K562 (cell line): ENCODE measurements around the gene EGLN1. TPM values are rescaled to one million over a fixed set of nuclear protein-coding genes. Genes with fewer than 3 reads are reported as not detected.

ENCODE experiments used
- BRCA1 ChIP-seq, 2 experiments: fragments of 450-650 bp in 1 of 2; sonication (generic) in 1 of 2; formaldehyde crosslinking in 1 of 2; IDR thresholded peaks; 2 replicates each; pipeline versions ENCODE4 v1.5.0 to v1.6.1; 2017 to 2020; ENCODE audit warnings: mild to moderate bottlenecking in 1 of 2, missing genetic modification reagents in 1 of 2
- C11orf30 ChIP-seq: fragments of 450-650 bp; IDR thresholded peaks from 2 replicates; pipeline ENCODE4 v1.6.1; 2016; ENCODE audit warnings: low read depth, mild to moderate bottlenecking
- ERF ChIP-seq: fragments of 450-650 bp; formaldehyde crosslinking; IDR thresholded peaks from 2 replicates; pipeline ENCODE4 v1.4.0; 2020; ENCODE audit warnings: mild to moderate bottlenecking, mixed read lengths
- FOXK2 ChIP-seq, 2 experiments: fragments of 450-650 bp; IDR thresholded peaks in 1 of 2; conservative IDR thresholded peaks in 1 of 2; 2 replicates each; pipeline ENCODE4 v1.6.1; 2016; ENCODE audit warnings: low read depth in 2 of 2, mild to moderate bottlenecking in 1 of 2
- HLTF ChIP-seq: fragments of 450-650 bp; IDR thresholded peaks from 2 replicates; pipeline ENCODE4 v1.6.1; 2016
- MAFF ChIP-seq: IDR thresholded peaks from 2 replicates; pipeline ENCODE4 v1.6.1; 2012; ENCODE audit warnings: low read length, improper control_type of control experiment
- NFE2 ChIP-seq: IDR thresholded peaks from 2 replicates; pipeline ENCODE4 v1.6.1; 2014; ENCODE audit warnings: antibody characterized with exemption, low read depth
- NFE2L1 ChIP-seq: fragments of 450-650 bp; IDR thresholded peaks from 2 replicates; pipeline ENCODE4 v1.6.1; 2016; ENCODE audit warnings: missing genetic modification characterization, low read depth, mild to moderate bottlenecking, missing compliant biosample characterization, moderate library complexity, borderline replicate concordance
- PURB ChIP-seq: sonication (generic); formaldehyde crosslinking; IDR thresholded peaks from 2 replicates; pipeline ENCODE4 v1.9.0; 2021; ENCODE audit warnings: low read depth, mild to moderate bottlenecking, missing genetic modification reagents
- SREBF2 ChIP-seq: sonication (generic); formaldehyde crosslinking; IDR thresholded peaks from 2 replicates; pipeline ENCODE4 v1.4.0; 2020; ENCODE audit warnings: mild to moderate bottlenecking, missing genetic modification reagents
- TRIM24 ChIP-seq, 2 experiments: fragments of 450-650 bp; IDR thresholded peaks; 2 replicates each; pipeline ENCODE4 v1.6.1; 2016
- ZEB2 ChIP-seq: fragments of 450-650 bp; IDR thresholded peaks from 2 replicates; pipeline ENCODE4 v1.6.1; 2016
- ZFP1 ChIP-seq: fragments of 450-650 bp; formaldehyde crosslinking; IDR thresholded peaks from 2 replicates; pipeline ENCODE4 v1.4.0; 2020; ENCODE audit warnings: mild to moderate bottlenecking, mixed read lengths
- ZNF133 ChIP-seq: fragments of 250-450 bp; sonication (Bioruptor Pico); IDR thresholded peaks from 2 replicates; pipeline ENCODE4 v1.4.0; 2020; ENCODE audit warnings: mild to moderate bottlenecking
- ZNF253 ChIP-seq: fragments of 250-450 bp; sonication (Bioruptor Pico); conservative IDR thresholded peaks from 2 replicates; pipeline ENCODE4 v1.6.1; 2021; ENCODE audit warnings: mild to moderate bottlenecking
- ZNF316 ChIP-seq: fragments of 450-650 bp; IDR thresholded peaks from 2 replicates; pipeline ENCODE4 v1.6.1; 2016
- ZNF354B ChIP-seq: fragments of 250-450 bp; sonication (Bioruptor Pico); IDR thresholded peaks from 2 replicates; pipeline ENCODE4 v1.4.0; 2020
- ZNF431 ChIP-seq: sonication (generic); formaldehyde crosslinking; IDR thresholded peaks from 2 replicates; pipeline ENCODE4 v1.8.0; 2022; ENCODE audit warnings: mild to moderate bottlenecking, missing genetic modification reagents
- ZNF778 ChIP-seq: fragments of 450-650 bp; formaldehyde crosslinking; IDR thresholded peaks from 2 replicates; pipeline ENCODE4 v1.4.0; 2020; ENCODE audit warnings: mild to moderate bottlenecking, moderate library complexity
- ZNF780A ChIP-seq: fragments of 250-450 bp; sonication (Bioruptor Pico); IDR thresholded peaks from 2 replicates; pipeline ENCODE4 v1.5.0; 2021; ENCODE audit warnings: mild to moderate bottlenecking
- ZSCAN32 ChIP-seq: fragments of 450-650 bp; formaldehyde crosslinking; IDR thresholded peaks from 2 replicates; pipeline ENCODE4 v1.4.0; 2020; ENCODE audit warnings: mild to moderate bottlenecking, moderate library complexity
- polyA plus RNA-seq, 8 experiments: library from polyadenylated mRNA; depleted of rRNA in 4 of 8; stranded (reverse) in 5 of 8; unstranded in 3 of 8; fragments of >200 nt; fragmentation: Nextera tagmentation in 2 of 8; fragmentation: Illumina TruSeq in 1 of 8; extraction: Ambion mirVana in 2 of 8; extraction: Trizol in 1 of 8; gene quantifications; 2 replicates each; pipeline versions ENCODE4 v1.2.1 to v1.2.3, GENCODE V29; 2011 to 2014; ENCODE audit warnings: inconsistent platforms in 1 of 8, missing spikeins in 1 of 8
- total RNA-seq, 7 experiments: library from RNA; depleted of rRNA in 6 of 7; stranded (reverse); fragments of >200 nt in 6 of 7; fragmentation: Illumina TruSeq in 2 of 7; extraction: Trizol in 2 of 7; gene quantifications; 2 replicates each; pipeline versions ENCODE4 v1.2.1 to v1.2.3, GENCODE V29; 2011 to 2021; ENCODE audit warnings: low replicate concordance in 1 of 7
- TF ChIP-seq, protein P1 (sequence below), 2 experiments: fragments of 450-650 bp; IDR thresholded peaks; 2 replicates each; pipeline ENCODE4 v1.6.1; 2016
- TF ChIP-seq, protein P2 (sequence below): fragments of 450-650 bp; IDR thresholded peaks from 2 replicates; pipeline ENCODE4 v1.6.1; 2016; ENCODE audit warnings: low read depth

The EGLN1 gene
- total and polyA plus RNA-seq, 9 of the 15 experiments (the other 6 are each of a cell fraction or from before 2014, with no cell fraction given): 5.2 to 54.3 (median 24.6) TPM

DNA sequence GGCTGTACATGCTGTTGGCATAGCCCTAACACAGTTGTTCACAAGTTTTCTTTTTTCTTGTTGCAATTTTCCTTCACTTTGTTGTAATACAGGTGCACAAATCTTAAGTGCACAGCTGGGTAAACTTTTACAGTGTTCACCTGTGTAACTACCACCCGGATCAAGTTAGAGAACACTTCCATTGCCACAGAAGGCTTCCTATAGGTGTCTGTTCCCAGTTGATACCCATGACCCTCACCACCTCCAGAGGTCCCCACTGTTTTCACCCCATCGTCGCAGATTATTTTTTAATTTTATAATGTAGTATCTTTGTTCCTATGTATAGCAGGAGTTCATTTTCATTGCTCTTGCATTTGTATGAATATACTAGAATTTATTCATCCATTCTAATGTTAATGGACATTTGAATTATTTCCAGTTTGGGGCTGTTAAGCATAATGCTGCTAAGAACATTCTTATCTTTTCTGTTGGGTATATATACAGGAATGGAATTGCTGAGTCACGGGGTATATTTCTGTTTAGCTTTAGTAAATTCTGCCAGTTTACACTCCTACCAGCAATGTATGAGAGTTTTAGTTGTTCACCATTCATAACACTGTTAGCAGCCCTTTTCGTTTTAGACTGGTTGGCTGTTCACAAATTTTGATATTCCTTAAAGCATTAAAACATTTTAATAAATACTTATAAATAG lies 67.6 kb downstream of the EGLN1 start (continued):
- TF ChIP-seq ERF (CRISPR knock-in tag): no peak
- TF ChIP-seq, protein P1, sequence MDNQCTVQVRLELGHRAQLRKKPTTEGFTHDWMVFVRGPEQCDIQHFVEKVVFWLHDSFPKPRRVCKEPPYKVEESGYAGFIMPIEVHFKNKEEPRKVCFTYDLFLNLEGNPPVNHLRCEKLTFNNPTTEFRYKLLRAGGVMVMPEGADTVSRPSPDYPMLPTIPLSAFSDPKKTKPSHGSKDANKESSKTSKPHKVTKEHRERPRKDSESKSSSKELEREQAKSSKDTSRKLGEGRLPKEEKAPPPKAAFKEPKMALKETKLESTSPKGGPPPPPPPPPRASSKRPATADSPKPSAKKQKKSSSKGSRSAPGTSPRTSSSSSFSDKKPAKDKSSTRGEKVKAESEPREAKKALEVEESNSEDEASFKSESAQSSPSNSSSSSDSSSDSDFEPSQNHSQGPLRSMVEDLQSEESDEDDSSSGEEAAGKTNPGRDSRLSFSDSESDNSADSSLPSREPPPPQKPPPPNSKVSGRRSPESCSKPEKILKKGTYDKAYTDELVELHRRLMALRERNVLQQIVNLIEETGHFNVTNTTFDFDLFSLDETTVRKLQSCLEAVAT (IDR thresholded peaks at IDR 0.05): no peak
- no peak for TF ChIP-seq ZNF778 (CRISPR knock-in tag)
- 0 out of 2 replicates have a peak, but pooled peaks have one; percentile 6 for TF ChIP-seq ZFP1
- no peak for TF ChIP-seq ZNF431 (CRISPR knock-in tag)
- 0 out of 4 replicates have a peak, but pooled peaks of 1 of the 2 experiments have one; percentile 19 for TF ChIP-seq TRIM24 (IDR thresholded peaks at IDR 0.05)
- TF ChIP-seq ZNF354B: no peak
- no peak for TF ChIP-seq BRCA1 (IDR thresholded peaks at IDR 0.05)
- no peak for TF ChIP-seq BRCA1 (CRISPR knock-in tag; IDR thresholded peaks at IDR 0.05)
- no peak for TF ChIP-seq PURB
- TF ChIP-seq FOXK2 (conservative IDR thresholded peaks at IDR 0.05 in 1 of 2, IDR thresholded peaks at IDR 0.05 in 1 of 2; ENCODE audit: low read depth in 2 of 2): 0 out of 4 replicates have a peak, but pooled peaks of 1 of the 2 experiments have one; percentile 27
- TF ChIP-seq, protein P2, sequence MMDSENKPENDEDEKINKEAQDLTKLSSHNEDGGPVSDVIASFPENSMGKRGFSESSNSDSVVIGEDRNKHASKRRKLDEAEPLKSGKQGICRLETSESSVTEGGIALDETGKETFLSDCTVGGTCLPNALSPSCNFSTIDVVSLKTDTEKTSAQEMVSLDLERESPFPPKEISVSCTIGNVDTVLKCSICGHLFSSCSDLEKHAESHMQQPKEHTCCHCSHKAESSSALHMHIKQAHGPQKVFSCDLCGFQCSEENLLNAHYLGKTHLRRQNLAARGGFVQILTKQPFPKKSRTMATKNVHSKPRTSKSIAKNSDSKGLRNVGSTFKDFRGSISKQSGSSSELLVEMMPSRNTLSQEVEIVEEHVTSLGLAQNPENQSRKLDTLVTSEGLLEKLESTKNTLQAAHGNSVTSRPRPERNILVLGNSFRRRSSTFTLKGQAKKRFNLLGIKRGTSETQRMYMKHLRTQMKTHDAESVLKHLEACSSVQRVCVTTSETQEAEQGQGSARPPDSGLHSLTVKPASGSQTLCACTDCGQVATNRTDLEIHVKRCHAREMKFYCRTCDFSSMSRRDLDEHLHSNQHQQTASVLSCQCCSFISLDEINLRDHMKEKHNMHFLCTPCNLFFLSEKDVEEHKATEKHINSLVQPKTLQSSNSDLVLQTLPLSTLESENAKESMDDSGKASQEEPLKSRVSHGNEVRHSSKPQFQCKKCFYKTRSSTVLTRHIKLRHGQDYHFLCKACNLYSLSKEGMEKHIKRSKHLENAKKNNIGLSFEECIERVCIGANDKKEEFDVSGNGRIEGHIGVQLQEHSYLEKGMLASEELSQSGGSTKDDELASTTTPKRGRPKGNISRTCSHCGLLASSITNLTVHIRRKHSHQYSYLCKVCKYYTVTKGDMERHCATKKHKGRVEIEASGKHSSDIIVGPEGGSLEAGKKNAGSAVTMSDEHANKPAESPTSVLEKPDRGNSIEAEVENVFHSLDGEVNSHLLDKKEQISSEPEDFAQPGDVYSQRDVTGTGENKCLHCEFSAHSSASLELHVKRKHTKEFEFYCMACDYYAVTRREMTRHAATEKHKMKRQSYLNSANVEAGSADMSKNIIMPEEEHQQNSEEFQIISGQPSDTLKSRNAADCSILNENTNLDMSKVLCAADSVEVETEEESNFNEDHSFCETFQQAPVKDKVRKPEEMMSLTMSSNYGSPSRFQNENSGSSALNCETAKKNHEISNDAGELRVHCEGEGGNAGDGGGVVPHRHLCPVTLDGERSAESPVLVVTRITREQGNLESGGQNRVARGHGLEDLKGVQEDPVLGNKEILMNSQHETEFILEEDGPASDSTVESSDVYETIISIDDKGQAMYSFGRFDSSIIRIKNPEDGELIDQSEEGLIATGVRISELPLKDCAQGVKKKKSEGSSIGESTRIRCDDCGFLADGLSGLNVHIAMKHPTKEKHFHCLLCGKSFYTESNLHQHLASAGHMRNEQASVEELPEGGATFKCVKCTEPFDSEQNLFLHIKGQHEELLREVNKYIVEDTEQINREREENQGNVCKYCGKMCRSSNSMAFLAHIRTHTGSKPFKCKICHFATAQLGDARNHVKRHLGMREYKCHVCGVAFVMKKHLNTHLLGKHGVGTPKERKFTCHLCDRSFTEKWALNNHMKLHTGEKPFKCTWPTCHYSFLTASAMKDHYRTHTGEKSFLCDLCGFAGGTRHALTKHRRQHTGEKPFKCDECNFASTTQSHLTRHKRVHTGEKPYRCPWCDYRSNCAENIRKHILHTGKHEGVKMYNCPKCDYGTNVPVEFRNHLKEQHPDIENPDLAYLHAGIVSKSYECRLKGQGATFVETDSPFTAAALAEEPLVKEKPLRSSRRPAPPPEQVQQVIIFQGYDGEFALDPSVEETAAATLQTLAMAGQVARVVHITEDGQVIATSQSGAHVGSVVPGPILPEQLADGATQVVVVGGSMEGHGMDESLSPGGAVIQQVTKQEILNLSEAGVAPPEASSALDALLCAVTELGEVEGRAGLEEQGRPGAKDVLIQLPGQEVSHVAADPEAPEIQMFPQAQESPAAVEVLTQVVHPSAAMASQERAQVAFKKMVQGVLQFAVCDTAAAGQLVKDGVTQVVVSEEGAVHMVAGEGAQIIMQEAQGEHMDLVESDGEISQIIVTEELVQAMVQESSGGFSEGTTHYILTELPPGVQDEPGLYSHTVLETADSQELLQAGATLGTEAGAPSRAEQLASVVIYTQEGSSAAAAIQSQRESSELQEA: no peak
- no peak for TF ChIP-seq ZNF253
- TF ChIP-seq SREBF2: no peak
- TF ChIP-seq HLTF: no peak
- no peak for TF ChIP-seq ZNF780A (CRISPR knock-in tag)
- TF ChIP-seq ZNF133 (CRISPR knock-in tag): no peak
- TF ChIP-seq NFE2: peak; percentile 94
- TF ChIP-seq NFE2L1 (tag): peak; percentile 93
- TF ChIP-seq C11orf30: peak; percentile 89
- TF ChIP-seq ZSCAN32 (CRISPR knock-in tag): no peak
- TF ChIP-seq MAFF: peak; percentile 91
- TF ChIP-seq ZEB2: no peak
- peak; percentile 95 for TF ChIP-seq ZNF316
